Heart left ventricle (tissue), 16 donors: ENCODE data around the gene MKKS. TPM values are rescaled to one million over a fixed set of nuclear protein-coding genes. Genes with fewer than 3 reads are reported as not detected.
A peak's percentile ranks its signal among the peaks of the same experiment; 100 is the strongest.

Source experiments
- ATAC-seq, 4 donors: fragments of 200-7000 bp; cut with Tn5 transposase; one replicate each; pipeline ENCODE4 v1.9.1; 2020 to 2022; ENCODE audit warnings: moderate library complexity in 4 of 4, mild to moderate bottlenecking in 3 of 4, moderate number of reproducible peaks in 1 of 4
- DNase-seq, 5 donors: peaks; one replicate each; pipeline ENCODE4 v3.0.0-alpha.2; 2020
- H3K27ac ChIP-seq, 12 donors: fragments of 200-600 bp; sonication (generic) in 4 of 12; one replicate each; pipeline versions ENCODE4 v1.5.0 to v1.8.0; 2016 to 2022; ENCODE audit warnings: mild to moderate bottlenecking in 2 of 12
- H3K27me3 ChIP-seq, 9 donors: fragments of 200-600 bp; sonication (generic) in 2 of 9; one replicate each; pipeline versions ENCODE4 v1.5.1 to v1.8.0; 2016 to 2022; ENCODE audit warnings: mild to moderate bottlenecking in 3 of 9
- H3K36me3 ChIP-seq, 9 donors: fragments of 200-600 bp; sonication (generic) in 2 of 9; one replicate each; pipeline versions ENCODE4 v1.5.0 to v1.8.0; 2018 to 2022; ENCODE audit warnings: mild to moderate bottlenecking in 2 of 9
- H3K4me1 ChIP-seq, 12 donors: fragments of 200-600 bp; sonication (generic) in 4 of 12; one replicate each; pipeline versions ENCODE4 v1.5.0 to v1.8.0; 2016 to 2022; ENCODE audit warnings: mild to moderate bottlenecking in 3 of 12
- H3K4me3 ChIP-seq, 12 donors: fragments of 200-600 bp; sonication (generic) in 4 of 12; one replicate each; pipeline versions ENCODE4 v1.5.0 to v1.8.0; 2017 to 2022; ENCODE audit warnings: mild to moderate bottlenecking in 9 of 12, moderate library complexity in 4 of 12
- H3K9me3 ChIP-seq, 12 donors: fragments of 200-600 bp; sonication (generic) in 4 of 12; one replicate each; pipeline versions ENCODE4 v1.5.0 to v1.8.0; 2016 to 2022; ENCODE audit warnings: mild to moderate bottlenecking in 1 of 12
- POLR2A ChIP-seq, 2 donors: fragments of 450-650 bp; IDR thresholded peaks; one replicate each; pipeline ENCODE4 v1.6.1; 2017; ENCODE audit warnings: antibody characterized with exemption in 2 of 2, mild to moderate bottlenecking in 2 of 2, moderate library complexity in 2 of 2
- WGBS, 4 donors: extraction: QIAGEN DNeasy Blood & Tissue Kit in 2 of 4; methylation state at CpG; one replicate each; pipeline versions ENCODE4 v1.1.5 to v1.1.7; 2013 to 2018; 5-methylcytosine and 5-hydroxymethylcytosine counted together
- intact Hi-C, 10 donors: fragments of 100-400 bp; cut with DNase I; formaldehyde crosslinking; loops; one replicate each; pipeline versions ENCODE4 v1.11.1 to v1.14.2; 2022
- polyA plus RNA-seq, 2 donors: library from polyadenylated mRNA; stranded (reverse); fragments of 200-250 nt; gene quantifications; one replicate each; pipeline ENCODE4 v1.2.3, GENCODE V29; 2013
- total RNA-seq, 9 donors: library from RNA; depleted of rRNA in 2 of 9; stranded (reverse); fragments of >200 nt in 2 of 9; fragmentation: NEBNext Ultra II Directional in 3 of 9; extraction: Animal tissue kit (Norgen Biotek cat#: 25700) in 3 of 9; gene quantifications; one replicate each; pipeline versions ENCODE4 v1.1.0 to v1.2.4, GENCODE V29; 2016 to 2023
- TF ChIP-seq, protein P1 (sequence below), 12 donors: fragments of 200-600 bp; sonication (generic) in 4 of 12; IDR thresholded peaks; one replicate each; pipeline versions ENCODE4 v1.5.0 to v1.8.0; 2018 to 2022; ENCODE audit warnings: antibody characterized with exemption in 12 of 12, mild to moderate bottlenecking in 5 of 12
- donor health status: ischemic (EF 13 %, LVEDD 7.1; RV severe dilation, severe dysfunction).
- donor health status: healthy with polysubstance abuse.
- donor health status: DM: no; HTN: yes; CAD: no.
- donor health status: DM: no; HTN: no; CAD: no.
- donor health status: ischemic (EF 25% LVEDD 6.9; RV normal size, moderate dysfunction).
- donor health status: ischemic (EF 25% LVEDD 5.7; RV mildly dilated, moderate dysfunction).
- donor health status: healthy.
- donor health status: DM: yes; HTN: yes; CAD: no.
- donor health status: ischemic (EF 35%, LVEDD 5.7; RV mildly dilated, moderate dysfunction).
- donor health status: nonischemic (EF 11% LVEDD 7.7; RV severe dilation, severe dysfunction).
- donor health status: DM: yes; HTN: yes; CAD: no.
- donor health status: PGD.
- donor health status: ischemic (EF 29% LVEDD 5.4; RV normal size, mild dysfunction).
- donor health status: nonischemic (EF 23%, LVEDD 6.1; RV moderate dilation, normal function).

MKKS gene
- total and polyA plus RNA-seq, 11 donors = 12.0 to 30.1 (median 19.0) TPM

DNA sequence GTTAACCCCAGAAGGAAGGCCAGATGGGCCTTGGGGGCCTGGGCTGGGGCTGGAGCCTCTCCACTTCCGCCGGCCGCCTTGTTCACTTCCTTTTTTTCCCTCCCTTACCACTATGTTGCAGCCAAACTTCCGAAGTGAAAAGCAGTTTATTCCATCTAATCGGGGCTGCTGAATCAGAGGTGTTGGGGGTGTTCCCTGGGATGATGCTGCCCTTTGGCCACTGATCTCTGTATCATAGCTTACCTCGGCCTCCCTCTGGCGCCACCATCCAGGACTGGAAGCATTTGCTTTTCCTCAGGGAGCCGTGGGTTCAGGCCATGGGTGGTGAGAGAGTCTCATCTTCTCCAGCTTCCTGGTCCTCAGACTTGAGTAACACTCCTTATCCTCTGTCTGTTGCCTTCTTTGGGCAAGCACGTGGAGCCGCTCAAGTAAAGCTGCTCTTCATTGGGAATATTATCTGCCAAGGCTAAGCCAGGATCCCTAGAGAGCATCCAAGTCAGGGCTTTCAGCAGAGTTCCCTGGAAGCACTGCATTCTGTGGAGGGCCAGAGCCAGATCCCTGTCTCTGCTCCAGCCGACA, 40.7 kb upstream of the MKKS start:
- intact Hi-C loops = loop anchor here in 7 of 10 donors (5.0 to 10.0 kb wide), 9 partner anchors 50 to 1070 kb away; partner anchors contain the start of gene JAG1 (in 1 of the 7)
- ATAC-seq (peak; percentile 35 to 74 (median 62)), DNase-seq (peak; percentile 34 to 71 (median 47))
- H3K27ac ChIP-seq = peak overlapping the region in 8 of 12 donors; percentile 1 to 67 (median 38)
- H3K27me3 ChIP-seq = no peaks in the 10 kb centered on the region
- H3K36me3 ChIP-seq = no peaks in the 10 kb centered on the region
- no peak overlapping the region for H3K4me3 ChIP-seq
- WGBS, 4 donors = 66 to 68% (median 67%) methylated on average over 11 of the region's 11 CpGs
- no peaks in the 10 kb centered on the region for H3K9me3 ChIP-seq
- TF ChIP-seq POLR2A (IDR thresholded peaks at IDR 0.05) = no peak
- TF ChIP-seq, protein P1, sequence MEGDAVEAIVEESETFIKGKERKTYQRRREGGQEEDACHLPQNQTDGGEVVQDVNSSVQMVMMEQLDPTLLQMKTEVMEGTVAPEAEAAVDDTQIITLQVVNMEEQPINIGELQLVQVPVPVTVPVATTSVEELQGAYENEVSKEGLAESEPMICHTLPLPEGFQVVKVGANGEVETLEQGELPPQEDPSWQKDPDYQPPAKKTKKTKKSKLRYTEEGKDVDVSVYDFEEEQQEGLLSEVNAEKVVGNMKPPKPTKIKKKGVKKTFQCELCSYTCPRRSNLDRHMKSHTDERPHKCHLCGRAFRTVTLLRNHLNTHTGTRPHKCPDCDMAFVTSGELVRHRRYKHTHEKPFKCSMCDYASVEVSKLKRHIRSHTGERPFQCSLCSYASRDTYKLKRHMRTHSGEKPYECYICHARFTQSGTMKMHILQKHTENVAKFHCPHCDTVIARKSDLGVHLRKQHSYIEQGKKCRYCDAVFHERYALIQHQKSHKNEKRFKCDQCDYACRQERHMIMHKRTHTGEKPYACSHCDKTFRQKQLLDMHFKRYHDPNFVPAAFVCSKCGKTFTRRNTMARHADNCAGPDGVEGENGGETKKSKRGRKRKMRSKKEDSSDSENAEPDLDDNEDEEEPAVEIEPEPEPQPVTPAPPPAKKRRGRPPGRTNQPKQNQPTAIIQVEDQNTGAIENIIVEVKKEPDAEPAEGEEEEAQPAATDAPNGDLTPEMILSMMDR (IDR thresholded peaks at IDR 0.05) = no peak
- H3K4me1 ChIP-seq = peaks cover 0 to 50% (median 16%) of the 10 kb centered on the region in 12 donors

DNA sequence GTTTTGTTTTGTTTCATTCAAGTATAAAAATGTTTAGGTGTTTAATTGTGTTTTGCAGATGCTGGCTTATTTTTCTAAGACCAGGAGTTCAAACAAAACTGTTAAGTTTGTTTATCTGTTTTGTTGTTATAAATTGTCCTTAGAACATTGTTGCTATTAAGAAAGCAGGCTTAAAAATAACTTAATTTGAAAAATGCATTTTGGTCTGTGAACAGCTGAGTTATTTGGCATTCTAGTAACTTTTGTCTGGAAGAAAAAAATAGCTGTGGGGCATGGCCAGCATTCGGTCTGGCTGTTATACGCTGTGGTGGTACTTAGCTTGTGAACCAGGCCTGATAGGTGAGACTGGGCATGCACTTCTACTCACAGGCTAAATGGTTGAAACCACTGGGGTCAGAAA, 38.8 kb upstream of the MKKS start:
- whole genome bisulfite sequencing, 4 donors = 63 to 87% (median 72%) methylated on average over 2 of the region's 2 CpGs
- TF ChIP-seq, protein P1 (IDR thresholded peaks at IDR 0.05) = no peak
- no peak for TF ChIP-seq POLR2A (IDR thresholded peaks at IDR 0.05)
- DNase-seq (no peak), ATAC-seq (no peak)
- no peak overlapping the region for H3K4me3 ChIP-seq
- no peak overlapping the region for H3K27ac ChIP-seq
- no peaks in the 10 kb centered on the region for H3K36me3 ChIP-seq
- intact Hi-C loops = loop anchor here in 7 of 10 donors (5.0 to 10.0 kb wide), 9 partner anchors 52 to 1072 kb away; partner anchors contain the start of gene JAG1 (in 1 of the 7)
- no peaks in the 10 kb centered on the region for H3K27me3 ChIP-seq
- H3K9me3 ChIP-seq = no peaks in the 10 kb centered on the region
- H3K4me1 ChIP-seq = peaks cover 0 to 68% (median 25%) of the 10 kb centered on the region in 12 donors

DNA sequence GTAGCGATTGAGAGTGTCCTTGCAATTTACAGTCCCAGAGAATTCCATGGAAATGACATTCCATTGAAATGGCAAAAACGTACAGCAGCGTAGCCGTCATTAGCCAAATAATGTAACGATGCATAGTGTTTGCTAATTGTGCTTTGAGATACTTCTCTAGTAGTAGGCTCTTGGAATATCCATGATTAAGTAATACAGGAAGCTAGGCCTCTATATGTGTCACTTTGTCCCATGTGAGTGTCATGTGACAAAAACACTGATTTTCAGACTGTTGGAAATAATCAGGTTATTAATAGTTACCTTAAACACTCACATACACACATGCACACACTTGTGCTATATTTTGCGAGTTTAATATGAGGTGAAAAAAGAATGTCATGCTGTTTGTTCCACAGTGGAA, 36.3 kb upstream of the MKKS start:
- Histone ChIP-seq H3K27me3 (no peaks in the 10 kb centered on the region), H3K4me1 (peaks cover 0 to 69% (median 38%) of the 10 kb centered on the region in 12 donors), H3K27ac (no peak overlapping the region), H3K4me3 (no peak overlapping the region), H3K36me3 (no peaks in the 10 kb centered on the region), H3K9me3 (no peaks in the 10 kb centered on the region)
- TF ChIP-seq, protein P1 (IDR thresholded peaks at IDR 0.05) = no peak
- no peak for TF ChIP-seq POLR2A (IDR thresholded peaks at IDR 0.05)
- ATAC-seq (no peak), DNase-seq (no peak)
- WGBS, 4 donors = 93 to 95% (median 94%) methylated on average over 6 of the region's 6 CpGs
- intact Hi-C loops = loop anchor here in 7 of 10 donors (5.0 to 10.0 kb wide), 9 partner anchors 55 to 1075 kb away; partner anchors contain the start of gene JAG1 (in 1 of the 7)

DNA sequence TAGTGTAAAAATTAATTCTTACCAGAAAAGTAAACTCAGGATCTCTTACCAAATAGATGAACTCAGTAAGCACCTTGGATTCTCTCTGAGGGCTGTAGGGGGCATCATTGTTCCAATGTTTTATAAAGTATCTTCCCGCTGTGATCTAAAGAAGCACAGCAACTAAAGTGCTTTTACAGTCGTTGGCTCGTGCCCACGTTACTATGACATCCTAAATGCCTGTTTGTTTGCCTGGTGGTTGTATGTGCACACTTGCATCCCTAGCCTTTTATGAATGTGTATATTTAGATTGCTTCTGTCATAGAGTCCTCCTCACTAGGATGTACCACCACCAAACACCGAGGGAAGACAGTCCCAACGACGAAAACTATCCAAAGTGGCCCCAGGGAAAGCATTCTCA, 35.6 kb upstream of the MKKS start:
- H3K9me3 ChIP-seq = no peaks in the 10 kb centered on the region

More for the DNA sequence above, 35.6 kb upstream of the MKKS start:
- Histone ChIP-seq H3K36me3 (no peaks in the 10 kb centered on the region), H3K27me3 (no peaks in the 10 kb centered on the region), H3K4me3 (no peak overlapping the region), H3K4me1 (peaks cover 0 to 62% (median 34%) of the 10 kb centered on the region in 12 donors), H3K27ac (peak overlapping the region in 1 of 12 donors; percentile 50)
- intact Hi-C loops = loop anchor here in 7 of 10 donors (2.0 to 10.0 kb wide), 8 partner anchors 83 to 1075 kb away; partner anchors contain the start of gene JAG1 (in 2 of the 7)
- WGBS, 4 donors = 19 to 30% (median 25%) methylated on average over 7 of the region's 7 CpGs
- DNase-seq = peak in 3 of 5 donors; percentile 43 to 48 (median 44)
- ATAC-seq = peak; percentile 72 to 82 (median 80)
- TF ChIP-seq, protein P1 (IDR thresholded peaks at IDR 0.05) = peak; percentile 49 to 80 (median 68)
- no peak for TF ChIP-seq POLR2A (IDR thresholded peaks at IDR 0.05)
